C4-2B (cell line): ENCODE data around the gene EIF4E.

Experiments used
- ZFX ChIP-seq: fragments of 450-650 bp; IDR thresholded peaks from 2 replicates; pipeline ENCODE4 v1.6.1; 2017
- TF ChIP-seq, protein P1 (sequence below): fragments of 450-650 bp; conservative IDR thresholded peaks from 2 replicates; pipeline ENCODE4 v1.5.1; 2017; ENCODE audit warnings: mild to moderate bottlenecking

DNA sequence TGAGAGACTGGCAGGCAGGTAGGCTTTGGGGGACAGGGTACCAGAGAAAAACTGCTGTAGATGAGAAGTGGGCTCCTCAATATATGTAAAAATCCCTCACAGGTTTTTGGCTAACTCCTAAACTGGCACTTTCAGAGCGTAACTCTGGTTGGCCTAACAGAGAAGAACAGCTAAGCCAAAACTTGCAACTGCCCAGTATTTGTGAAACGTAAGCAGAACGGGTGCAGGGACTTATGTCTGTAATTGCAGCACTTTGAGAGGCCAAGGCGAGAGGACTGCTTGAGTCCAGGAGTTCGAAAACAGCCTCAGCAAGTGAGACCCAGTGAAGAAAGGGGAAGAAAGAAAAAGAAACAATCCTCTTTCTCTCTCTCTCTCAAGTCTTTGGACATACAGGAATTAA is 25.0 kb downstream of the EIF4E start:
- TF ChIP-seq, protein P1, sequence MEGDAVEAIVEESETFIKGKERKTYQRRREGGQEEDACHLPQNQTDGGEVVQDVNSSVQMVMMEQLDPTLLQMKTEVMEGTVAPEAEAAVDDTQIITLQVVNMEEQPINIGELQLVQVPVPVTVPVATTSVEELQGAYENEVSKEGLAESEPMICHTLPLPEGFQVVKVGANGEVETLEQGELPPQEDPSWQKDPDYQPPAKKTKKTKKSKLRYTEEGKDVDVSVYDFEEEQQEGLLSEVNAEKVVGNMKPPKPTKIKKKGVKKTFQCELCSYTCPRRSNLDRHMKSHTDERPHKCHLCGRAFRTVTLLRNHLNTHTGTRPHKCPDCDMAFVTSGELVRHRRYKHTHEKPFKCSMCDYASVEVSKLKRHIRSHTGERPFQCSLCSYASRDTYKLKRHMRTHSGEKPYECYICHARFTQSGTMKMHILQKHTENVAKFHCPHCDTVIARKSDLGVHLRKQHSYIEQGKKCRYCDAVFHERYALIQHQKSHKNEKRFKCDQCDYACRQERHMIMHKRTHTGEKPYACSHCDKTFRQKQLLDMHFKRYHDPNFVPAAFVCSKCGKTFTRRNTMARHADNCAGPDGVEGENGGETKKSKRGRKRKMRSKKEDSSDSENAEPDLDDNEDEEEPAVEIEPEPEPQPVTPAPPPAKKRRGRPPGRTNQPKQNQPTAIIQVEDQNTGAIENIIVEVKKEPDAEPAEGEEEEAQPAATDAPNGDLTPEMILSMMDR, result no peak
- TF ChIP-seq ZFX, result no peak
